Progenitor cell of endocrine pancreas (in vitro differentiated cells): ENCODE results near the gene ARHGAP23. TPM values are rescaled to one million over a fixed set of nuclear protein-coding genes. Genes with fewer than 3 reads are reported as not detected.

Experiments
- DNase-seq: peaks from one replicate; pipeline ENCODE4 v3.0.0; 2021; ENCODE audit warnings: low spot score; ENCODE audit not compliant: unreplicated experiment
- H3K27ac Mint-ChIP-seq: 2 replicates; pipeline ENCODE4 v1.8.0; 2021; ENCODE audit warnings: mild to moderate bottlenecking, moderate library complexity, mixed read lengths
- H3K27me3 Mint-ChIP-seq: 2 replicates; pipeline ENCODE4 v1.8.0; 2021; ENCODE audit warnings: mixed read lengths
- H3K36me3 Mint-ChIP-seq: 2 replicates; pipeline ENCODE4 v1.8.0; 2022; ENCODE audit warnings: mixed read lengths; ENCODE audit not compliant: insufficient read depth
- H3K4me1 Mint-ChIP-seq: 2 replicates; pipeline ENCODE4 v1.8.0; 2021; ENCODE audit warnings: low read depth, mixed read lengths
- H3K4me3 Mint-ChIP-seq: 2 replicates; pipeline ENCODE4 v1.8.0; 2021; ENCODE audit warnings: low read depth, mild to moderate bottlenecking, moderate library complexity, mixed read lengths
- H3K9me3 Mint-ChIP-seq: 2 replicates; pipeline ENCODE4 v1.8.0; 2021; ENCODE audit warnings: low read depth, mixed read lengths
- CTCF ChIP-seq: fragments of 200-600 bp; sonication (generic); IDR thresholded peaks from one replicate; pipeline ENCODE4 v1.5.0; 2021; ENCODE audit warnings: antibody characterized with exemption, mild to moderate bottlenecking; ENCODE audit not compliant: unreplicated experiment
- total RNA-seq: library from RNA; stranded (reverse); gene quantifications from 2 replicates; pipeline ENCODE4 v1.2.1, GENCODE V29; 2021

Gene ARHGAP23
- total RNA-seq, 1 donor from 2014 or later = 2.9 TPM

- Mint-ChIP-seq H3K27ac (no peak overlapping the region), H3K27me3 (peaks cover 68% of the 10 kb centered on the region), H3K4me1 (peaks cover 5% of the 10 kb centered on the region), H3K9me3 (no peaks in the 10 kb centered on the region), H3K36me3 (no peaks in the 10 kb centered on the region), H3K4me3 (peak overlapping the region; percentile 76)
- DNase-seq = no peak
- no peak for TF ChIP-seq CTCF
Observed at GRCh38 chr17:38418062-38418692, 10.1 kb upstream of the ARHGAP23 start.

DNA sequence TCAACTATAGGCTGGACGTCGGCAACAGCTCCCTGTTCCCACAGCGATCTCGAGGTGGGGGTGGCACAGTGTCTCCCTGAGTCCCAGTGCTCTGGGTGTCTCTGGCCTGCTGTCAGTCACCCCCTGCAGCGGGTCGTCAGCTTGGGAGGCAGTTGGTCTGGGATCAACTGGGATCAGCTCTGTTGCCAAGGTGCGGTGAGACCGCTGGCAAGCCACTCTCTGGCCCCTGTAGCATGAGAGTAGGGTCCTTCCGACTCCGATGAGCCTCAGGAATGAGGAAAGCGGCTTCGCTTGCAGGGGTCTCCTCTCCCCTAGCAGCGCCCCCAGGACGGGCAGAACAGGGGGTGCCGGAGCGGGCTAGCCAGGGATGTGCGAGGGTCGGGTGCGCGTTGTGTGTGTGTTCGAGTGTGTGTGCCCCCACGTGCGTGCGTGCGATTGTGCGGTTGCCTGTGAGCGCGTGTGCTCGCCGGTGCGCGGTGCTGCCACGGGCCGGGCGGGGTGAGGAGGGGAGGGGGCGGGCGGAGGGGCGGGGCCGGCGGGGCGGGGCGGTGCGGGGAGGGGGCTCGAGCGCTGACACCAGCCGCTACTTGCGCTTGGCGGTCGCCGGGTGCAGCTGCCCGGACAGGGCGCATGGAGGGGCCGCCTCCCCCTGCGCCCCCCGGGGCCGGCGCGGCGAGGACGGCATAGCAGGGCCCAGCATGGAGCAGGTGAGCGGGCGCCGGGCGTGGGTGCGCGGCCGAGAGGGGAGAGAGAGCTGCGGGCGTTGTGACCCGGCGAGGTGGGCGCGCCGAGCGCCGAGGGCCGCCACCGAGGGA, 9.4 kb upstream of the ARHGAP23 start:
- peaks cover 69% of the 10 kb centered on the region for H3K27me3 Mint-ChIP-seq
- peaks cover 5% of the 10 kb centered on the region for H3K4me1 Mint-ChIP-seq
- H3K27ac Mint-ChIP-seq = no peak overlapping the region
- no peaks in the 10 kb centered on the region for H3K36me3 Mint-ChIP-seq
- no peak for DNase-seq
- H3K4me3 Mint-ChIP-seq = peak overlapping the region; percentile 76
- TF ChIP-seq CTCF = no peak
- no peaks in the 10 kb centered on the region for H3K9me3 Mint-ChIP-seq

DNA sequence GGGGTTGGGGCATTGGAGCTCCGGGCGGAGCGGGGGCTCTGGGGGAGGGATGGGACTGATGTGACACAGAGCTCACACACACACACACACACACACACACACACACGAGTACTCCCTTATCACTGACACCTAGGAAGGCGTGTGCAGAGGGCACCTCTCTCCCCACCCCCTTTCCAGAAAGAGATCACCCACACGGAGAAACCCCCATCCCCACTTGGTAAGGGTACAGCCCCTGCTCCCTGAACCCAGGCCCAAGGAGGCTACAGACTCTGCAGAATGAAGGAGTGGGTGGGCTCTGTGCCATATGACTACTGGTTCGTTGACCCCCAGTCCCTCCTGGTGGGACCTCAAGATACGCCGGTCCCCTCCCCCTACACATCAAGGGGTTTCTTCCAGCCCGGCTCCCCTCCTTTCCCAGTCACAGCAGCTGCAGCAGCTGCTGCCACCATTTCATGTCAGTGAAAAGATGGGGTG, 8.7 kb upstream of the ARHGAP23 start:
- no peak for DNase-seq
- H3K27ac Mint-ChIP-seq = no peak overlapping the region
- H3K4me3 Mint-ChIP-seq = peak overlapping the region; percentile 38
- no peak for TF ChIP-seq CTCF
- peaks cover 75% of the 10 kb centered on the region for H3K27me3 Mint-ChIP-seq
- H3K9me3 Mint-ChIP-seq = no peaks in the 10 kb centered on the region
- H3K4me1 Mint-ChIP-seq = peaks cover 5% of the 10 kb centered on the region
- H3K36me3 Mint-ChIP-seq = no peaks in the 10 kb centered on the region

DNA sequence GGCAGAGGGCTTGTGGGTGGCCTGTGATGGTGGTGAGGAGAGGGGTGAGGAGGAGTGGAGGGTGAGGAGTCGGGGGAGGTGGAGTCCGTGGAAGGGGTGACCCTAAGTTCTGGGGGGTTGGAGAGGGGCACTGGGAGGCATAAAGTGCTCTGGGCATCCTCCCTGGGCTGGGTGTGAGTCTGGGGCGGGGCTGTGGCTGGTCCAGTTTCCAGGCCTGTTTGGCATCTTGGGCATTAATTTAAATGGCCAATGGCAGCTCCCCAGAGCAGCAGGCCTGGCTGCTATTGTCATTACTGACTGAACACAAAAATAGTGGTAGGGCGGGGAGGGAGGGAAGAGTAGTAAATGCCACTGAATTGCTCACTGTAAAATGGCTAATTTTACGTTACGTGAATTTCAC, 7.7 kb upstream of the ARHGAP23 start:
- Mint-ChIP-seq H3K36me3 (no peaks in the 10 kb centered on the region), H3K27ac (no peak overlapping the region), H3K9me3 (no peaks in the 10 kb centered on the region), H3K4me3 (no peak overlapping the region), H3K4me1 (peaks cover 3% of the 10 kb centered on the region), H3K27me3 (peaks cover 85% of the 10 kb centered on the region)
- DNase-seq = no peak
- TF ChIP-seq CTCF = no peak

DNA sequence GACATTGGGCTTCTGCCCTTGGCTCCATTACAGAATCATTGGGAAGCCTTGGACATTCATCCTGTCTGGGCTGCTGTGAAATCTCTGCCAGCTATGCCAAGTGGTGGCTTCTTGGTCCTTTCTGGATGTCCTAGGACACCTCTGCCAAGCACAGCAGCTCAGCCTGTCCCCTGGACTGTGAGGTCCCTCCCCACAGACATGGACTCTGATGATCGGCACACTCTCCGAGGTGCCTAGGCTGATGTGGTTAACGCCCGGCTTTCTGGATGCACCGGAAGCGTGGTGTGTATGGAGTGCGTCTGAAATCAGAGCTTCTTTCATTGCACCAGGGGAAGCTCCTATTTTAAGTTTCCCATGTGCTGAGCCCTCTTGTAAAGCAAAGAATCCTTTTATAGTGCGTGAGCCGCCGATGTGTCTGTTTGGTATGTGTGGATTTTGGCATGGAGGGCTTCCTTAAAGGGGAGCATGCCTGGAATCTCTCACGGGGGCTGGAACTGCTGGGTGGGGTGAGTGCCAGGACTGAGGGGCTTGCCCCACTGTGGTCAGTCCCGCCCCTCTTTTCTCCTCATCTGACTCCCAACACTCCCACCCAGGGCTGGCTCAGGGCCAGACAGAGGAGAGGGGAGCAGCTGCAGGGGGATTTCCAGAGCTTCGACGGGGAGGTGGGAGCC, 7.0 kb upstream of the ARHGAP23 start:
- no peak for DNase-seq
- Mint-ChIP-seq H3K9me3 (no peaks in the 10 kb centered on the region), H3K27ac (no peak overlapping the region), H3K36me3 (no peaks in the 10 kb centered on the region), H3K27me3 (peaks cover 86% of the 10 kb centered on the region), H3K4me3 (no peak overlapping the region), H3K4me1 (peaks cover 3% of the 10 kb centered on the region)
- TF ChIP-seq CTCF = no peak
